ENCODE data around the gene ALG11. TPM values are rescaled to one million over a fixed set of nuclear protein-coding genes. Genes with fewer than 3 reads are reported as not detected.

The ALG11 gene
- total RNA-seq, 1 donor from 2014 or later = 57.7 TPM

DNA sequence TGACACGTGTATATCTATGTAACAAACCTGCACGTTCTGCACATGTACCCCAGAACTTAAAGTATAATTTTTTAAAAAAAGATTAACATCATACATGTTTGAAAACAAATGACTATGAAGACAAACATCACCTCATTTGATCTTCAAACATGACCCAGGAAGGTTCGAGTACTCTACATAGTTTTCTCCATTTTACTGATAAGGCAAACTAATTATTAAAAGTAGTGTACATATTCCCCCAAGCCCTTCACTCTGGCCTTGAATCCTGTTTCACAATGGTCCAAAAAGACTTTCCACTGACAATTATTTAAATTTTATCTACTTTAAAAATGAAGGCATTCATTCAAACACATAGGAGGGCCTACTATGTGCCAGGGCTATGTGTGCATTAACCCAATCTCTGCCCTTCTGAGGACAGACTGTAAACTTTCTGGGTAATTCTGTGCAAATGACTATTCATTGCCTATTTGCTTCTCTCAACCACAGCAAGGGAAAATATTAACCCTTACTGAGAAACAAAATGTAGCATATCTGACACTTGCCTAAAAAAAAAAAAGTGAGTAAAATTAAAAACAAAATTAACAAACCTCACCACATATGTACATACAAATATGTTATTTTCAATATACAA is 23.1 kb upstream of the ALG11 start:
- Mint-ChIP-seq H3K4me3 (ENCODE audit: unreplicated experiment) (no peak overlapping the region), H3K4me1 (ENCODE audit: low read depth, unreplicated experiment) (no peaks in the 10 kb centered on the region), H3K9me3 (ENCODE audit: unreplicated experiment) (peaks cover 20% of the 10 kb centered on the region), H3K27ac (ENCODE audit: unreplicated experiment) (no peak overlapping the region), H3K36me3 (ENCODE audit: low read depth, unreplicated experiment) (peaks cover 2% of the 10 kb centered on the region), H3K27me3 (ENCODE audit: low read depth, unreplicated experiment) (no peaks in the 10 kb centered on the region)
- Histone ChIP-seq H3K4me2 (ENCODE audit: low read length) (no peak overlapping the region), H4K20me1 (ENCODE audit: insufficient read depth, low read length) (peaks cover 5% of the 10 kb centered on the region), H3K4me3 (ENCODE audit: insufficient read depth, low read depth, low read length) (no peak overlapping the region), H3K9ac (ENCODE audit: low read length) (no peak overlapping the region), H3K4me1 (ENCODE audit: insufficient read depth, low read length) (no peaks in the 10 kb centered on the region), H3K27ac (ENCODE audit: low read depth, low read length) (no peak overlapping the region), H3K27me3 (ENCODE audit: insufficient read depth, low read length) (no peaks in the 10 kb centered on the region), H3K79me2 (ENCODE audit: insufficient read depth, low read length) (no peaks in the 10 kb centered on the region), H3K36me3 (ENCODE audit: insufficient read depth, low read length) (no peaks in the 10 kb centered on the region), H2AFZ (ENCODE audit: low read depth, low read length) (no peak overlapping the region), H3K9me3 (ENCODE audit: insufficient read depth, low read depth, low read length) (no peaks in the 10 kb centered on the region)
- no peak for DNase-seq (ENCODE audit: low read depth)
- TF ChIP-seq EZH2 (IDR thresholded peaks at IDR 0.05; ENCODE audit: insufficient read depth, low read length) = no peak
- TF ChIP-seq, protein P1, sequence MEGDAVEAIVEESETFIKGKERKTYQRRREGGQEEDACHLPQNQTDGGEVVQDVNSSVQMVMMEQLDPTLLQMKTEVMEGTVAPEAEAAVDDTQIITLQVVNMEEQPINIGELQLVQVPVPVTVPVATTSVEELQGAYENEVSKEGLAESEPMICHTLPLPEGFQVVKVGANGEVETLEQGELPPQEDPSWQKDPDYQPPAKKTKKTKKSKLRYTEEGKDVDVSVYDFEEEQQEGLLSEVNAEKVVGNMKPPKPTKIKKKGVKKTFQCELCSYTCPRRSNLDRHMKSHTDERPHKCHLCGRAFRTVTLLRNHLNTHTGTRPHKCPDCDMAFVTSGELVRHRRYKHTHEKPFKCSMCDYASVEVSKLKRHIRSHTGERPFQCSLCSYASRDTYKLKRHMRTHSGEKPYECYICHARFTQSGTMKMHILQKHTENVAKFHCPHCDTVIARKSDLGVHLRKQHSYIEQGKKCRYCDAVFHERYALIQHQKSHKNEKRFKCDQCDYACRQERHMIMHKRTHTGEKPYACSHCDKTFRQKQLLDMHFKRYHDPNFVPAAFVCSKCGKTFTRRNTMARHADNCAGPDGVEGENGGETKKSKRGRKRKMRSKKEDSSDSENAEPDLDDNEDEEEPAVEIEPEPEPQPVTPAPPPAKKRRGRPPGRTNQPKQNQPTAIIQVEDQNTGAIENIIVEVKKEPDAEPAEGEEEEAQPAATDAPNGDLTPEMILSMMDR (IDR thresholded peaks at IDR 0.05; ENCODE audit: insufficient read depth, low read depth, low read length) = no peak
- FAIRE-seq = no peak

DNA sequence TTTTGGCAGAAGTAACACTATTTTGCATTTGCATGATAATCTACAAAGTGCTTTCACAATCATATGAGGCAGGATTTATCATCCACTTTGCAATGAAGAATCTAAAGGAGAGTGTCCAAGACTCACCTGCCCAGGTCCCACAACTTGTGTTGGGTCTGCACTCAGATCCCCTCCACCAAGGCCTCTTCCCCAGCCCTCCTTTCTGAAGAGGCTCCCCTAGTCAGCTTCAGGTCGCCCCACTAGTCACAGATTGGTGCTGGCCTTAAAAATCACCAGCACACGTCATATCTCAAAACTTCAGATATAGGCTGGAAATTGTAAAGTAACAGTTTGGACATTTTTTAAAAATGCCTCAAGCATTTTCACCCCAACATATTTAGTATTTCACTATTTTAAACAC is 18.5 kb upstream of the ALG11 start:
- Mint-ChIP-seq H3K4me1 (ENCODE audit: low read depth, unreplicated experiment) (peaks cover 4% of the 10 kb centered on the region), H3K36me3 (ENCODE audit: low read depth, unreplicated experiment) (no peaks in the 10 kb centered on the region), H3K27ac (ENCODE audit: unreplicated experiment) (no peak overlapping the region), H3K27me3 (ENCODE audit: low read depth, unreplicated experiment) (no peaks in the 10 kb centered on the region), H3K4me3 (ENCODE audit: unreplicated experiment) (no peak overlapping the region), H3K9me3 (ENCODE audit: unreplicated experiment) (no peaks in the 10 kb centered on the region)
- FAIRE-seq = no peak
- Histone ChIP-seq H3K9me3 (ENCODE audit: insufficient read depth, low read depth, low read length) (no peaks in the 10 kb centered on the region), H4K20me1 (ENCODE audit: insufficient read depth, low read length) (peaks cover 16% of the 10 kb centered on the region), H3K4me3 (ENCODE audit: insufficient read depth, low read depth, low read length) (no peak overlapping the region), H3K36me3 (ENCODE audit: insufficient read depth, low read length) (no peaks in the 10 kb centered on the region), H3K4me1 (ENCODE audit: insufficient read depth, low read length) (no peaks in the 10 kb centered on the region), H3K27me3 (ENCODE audit: insufficient read depth, low read length) (peaks cover 16% of the 10 kb centered on the region), H3K79me2 (ENCODE audit: insufficient read depth, low read length) (no peaks in the 10 kb centered on the region), H3K4me2 (ENCODE audit: low read length) (no peak overlapping the region), H3K27ac (ENCODE audit: low read depth, low read length) (no peak overlapping the region), H3K9ac (ENCODE audit: low read length) (no peak overlapping the region), H2AFZ (ENCODE audit: low read depth, low read length) (no peak overlapping the region)
- TF ChIP-seq, protein P1 (IDR thresholded peaks at IDR 0.05; ENCODE audit: insufficient read depth, low read depth, low read length) = no peak
- no peak for TF ChIP-seq EZH2 (IDR thresholded peaks at IDR 0.05; ENCODE audit: insufficient read depth, low read length)
- DNase-seq (ENCODE audit: low read depth) = no peak
